ENCODE results near the gene RFT1.
"Not testable (repeated sequence)": the region's sequence is repeated elsewhere in the genome, so short reads cannot be mapped to it uniquely, and the experiment has no call there.

Gene RFT1

DNA sequence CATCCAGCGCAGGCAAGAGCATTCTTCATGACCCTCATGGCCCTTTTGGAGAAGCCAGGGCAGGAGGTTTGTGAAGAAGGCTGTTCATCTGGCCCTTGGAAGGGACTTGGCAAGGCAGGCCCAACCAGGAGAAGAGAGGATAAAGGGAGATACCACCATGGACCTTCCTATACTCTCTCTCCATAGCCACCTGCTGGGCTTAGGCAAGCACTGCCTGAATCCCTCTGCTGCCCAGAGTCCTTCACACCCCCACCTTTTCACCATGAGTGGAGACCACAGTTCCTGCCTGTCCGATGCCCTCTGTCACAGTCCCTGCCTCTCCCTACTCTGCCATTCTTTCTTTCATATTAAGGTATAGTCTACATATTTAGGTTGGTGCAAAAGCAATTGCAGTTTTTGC lies 73.8 kb downstream of the RFT1 start:
- DNase-seq = no peak

DNA sequence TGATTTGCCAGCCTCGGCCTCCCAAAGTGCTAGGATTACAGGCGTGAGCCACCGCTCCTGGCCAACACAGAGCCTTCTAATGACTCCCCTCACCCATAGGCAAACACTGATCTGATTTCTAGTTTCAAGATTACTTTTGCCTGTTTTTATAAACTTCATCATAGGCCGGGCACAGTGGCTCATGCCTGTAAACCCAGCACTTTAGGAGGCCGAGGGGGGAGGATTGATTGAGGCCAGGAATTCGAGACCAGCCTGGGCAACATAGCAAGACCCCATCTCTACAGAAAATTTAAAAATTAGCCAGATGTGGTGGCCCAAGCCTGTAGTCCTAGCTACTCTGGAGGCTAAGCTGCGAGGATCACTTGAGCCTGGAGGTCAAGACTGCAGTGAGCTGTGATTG lies 76.0 kb downstream of the RFT1 start:
- DNase-seq = not testable (repeated sequence)

DNA sequence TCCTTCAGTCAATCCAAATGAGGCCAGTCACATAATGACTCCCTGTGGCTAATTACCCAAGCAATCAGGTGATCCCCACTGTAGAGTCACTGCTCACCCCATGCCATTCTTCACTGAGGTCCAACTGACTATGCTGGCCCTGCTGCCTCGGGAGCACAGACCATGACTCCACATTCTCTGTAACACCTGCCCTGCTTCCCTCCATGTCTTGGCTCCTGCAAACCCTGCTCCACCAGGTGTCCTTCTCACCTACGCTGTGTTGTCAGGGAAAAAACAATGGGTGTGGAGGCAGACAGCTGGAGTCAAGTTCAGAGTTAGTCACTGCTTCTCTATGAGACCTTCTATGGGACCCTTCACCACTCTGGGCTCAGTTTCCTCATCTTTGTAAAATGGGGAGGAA lies 78.3 kb downstream of the RFT1 start:
- DNase-seq = no peak

DNA sequence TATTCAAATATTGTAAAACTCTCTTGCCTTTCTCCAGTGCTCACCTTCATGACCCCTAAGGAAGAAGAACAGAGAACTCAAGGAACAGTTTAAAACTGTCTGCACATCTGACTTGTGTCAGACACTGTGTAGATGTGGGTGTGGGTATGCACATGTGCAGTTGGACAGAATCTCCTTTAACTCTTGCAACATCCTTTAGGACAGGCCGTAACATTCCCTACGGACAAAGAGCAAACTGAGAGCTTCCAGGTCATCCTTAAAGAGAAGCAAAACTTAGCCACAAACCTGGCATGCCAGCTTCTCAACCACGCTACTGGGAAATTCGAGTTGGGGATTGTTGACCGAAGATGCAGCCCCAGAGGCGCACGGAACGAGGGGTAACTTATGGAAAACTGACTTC lies 80.2 kb downstream of the RFT1 start:
- DNase-seq = no peak

DNA sequence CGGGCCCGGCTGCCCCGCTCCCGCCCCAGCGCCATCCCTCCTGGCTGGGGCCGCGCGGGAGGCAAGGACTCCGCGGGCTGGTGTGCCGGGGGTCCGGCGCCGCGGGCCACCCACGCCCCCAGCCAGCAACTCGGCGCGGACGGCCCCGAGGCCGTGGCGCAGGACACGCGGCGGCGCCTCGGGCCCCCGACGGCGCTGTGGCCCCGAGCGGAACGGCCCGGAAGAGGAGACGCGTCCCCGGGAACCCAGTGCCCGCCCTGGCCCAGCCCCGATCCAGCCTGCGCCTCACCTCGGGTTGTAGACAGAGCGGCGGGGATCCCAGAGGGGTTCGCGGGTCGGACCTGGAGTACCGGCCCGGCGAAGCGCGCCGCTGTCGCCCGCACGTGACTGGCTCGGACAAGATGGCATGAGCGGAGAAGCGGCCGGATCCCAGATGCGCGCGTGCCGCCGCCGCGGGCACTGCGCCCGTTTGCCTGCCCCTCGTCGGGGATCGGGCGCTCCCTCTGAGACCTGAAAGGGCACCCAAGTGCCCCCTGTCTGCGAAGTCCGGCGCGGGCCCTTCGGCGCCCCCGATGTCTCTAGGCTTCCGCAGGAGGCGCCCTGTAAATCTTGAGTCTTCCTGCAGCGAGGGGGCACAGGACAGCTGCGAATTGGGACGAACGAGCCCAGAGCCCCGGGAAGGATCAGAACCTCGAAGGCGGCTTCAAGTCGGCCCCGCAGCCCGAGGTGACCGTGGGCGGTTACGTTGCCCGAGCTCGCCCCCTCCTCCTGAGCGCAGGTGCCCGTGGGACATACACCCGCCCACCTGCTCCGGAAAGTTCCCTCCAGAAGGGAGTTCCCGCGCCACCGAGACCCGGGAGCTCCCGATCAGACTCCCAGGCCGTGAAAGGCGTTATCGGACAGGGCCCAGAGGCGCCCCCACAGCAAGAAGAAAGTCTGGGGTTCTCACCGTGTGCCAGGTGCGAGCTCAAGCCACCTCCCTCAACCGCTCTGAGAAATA lies 83.8 kb downstream of the RFT1 start:
- DNase-seq = peak in 3 of 4 experiments; percentile 23 to 43 (median 29)

DNA sequence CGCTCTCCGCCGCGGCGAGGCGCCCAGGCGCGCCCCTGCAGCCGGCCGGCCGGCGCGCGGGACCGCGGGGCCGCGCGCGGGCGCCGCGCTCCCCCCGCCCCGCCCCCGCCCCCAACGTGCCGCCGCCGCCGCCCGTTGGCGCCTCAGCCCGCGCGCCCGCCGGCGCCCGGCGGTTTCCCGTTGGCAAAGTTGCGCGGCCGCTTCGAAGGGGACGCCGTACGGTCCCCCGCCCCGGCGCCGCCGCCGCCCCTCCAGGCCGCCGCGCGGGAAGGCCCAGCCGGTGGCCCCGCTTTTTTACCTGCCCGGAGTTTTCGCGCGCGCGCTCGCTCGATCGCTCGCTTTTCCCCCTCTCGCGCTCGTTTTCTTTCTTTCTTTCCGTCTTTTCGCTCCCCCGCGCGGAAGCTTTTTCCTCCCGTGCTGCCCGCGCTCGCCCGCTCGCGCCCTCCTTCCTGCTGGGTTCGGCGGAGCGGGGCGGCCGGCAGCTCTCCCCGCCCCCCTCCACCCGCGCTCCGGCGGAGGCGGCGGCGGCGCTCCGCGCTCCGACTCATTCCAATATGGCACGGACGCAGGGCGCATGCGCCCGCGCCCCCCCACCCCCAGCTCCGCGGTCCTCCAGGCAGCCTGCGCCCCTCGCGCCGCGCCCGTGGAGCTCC lies 84.6 kb downstream of the RFT1 start, which contains the start of gene SFMBT1:
Gene SFMBT1, minus strand, starts transcription at position 556 of the 653 bp plus-strand sequence. CDS start 76,945 bp downstream, outside the sequence.
- DNase-seq = peak; percentile 40 to 67 (median 52)

DNA sequence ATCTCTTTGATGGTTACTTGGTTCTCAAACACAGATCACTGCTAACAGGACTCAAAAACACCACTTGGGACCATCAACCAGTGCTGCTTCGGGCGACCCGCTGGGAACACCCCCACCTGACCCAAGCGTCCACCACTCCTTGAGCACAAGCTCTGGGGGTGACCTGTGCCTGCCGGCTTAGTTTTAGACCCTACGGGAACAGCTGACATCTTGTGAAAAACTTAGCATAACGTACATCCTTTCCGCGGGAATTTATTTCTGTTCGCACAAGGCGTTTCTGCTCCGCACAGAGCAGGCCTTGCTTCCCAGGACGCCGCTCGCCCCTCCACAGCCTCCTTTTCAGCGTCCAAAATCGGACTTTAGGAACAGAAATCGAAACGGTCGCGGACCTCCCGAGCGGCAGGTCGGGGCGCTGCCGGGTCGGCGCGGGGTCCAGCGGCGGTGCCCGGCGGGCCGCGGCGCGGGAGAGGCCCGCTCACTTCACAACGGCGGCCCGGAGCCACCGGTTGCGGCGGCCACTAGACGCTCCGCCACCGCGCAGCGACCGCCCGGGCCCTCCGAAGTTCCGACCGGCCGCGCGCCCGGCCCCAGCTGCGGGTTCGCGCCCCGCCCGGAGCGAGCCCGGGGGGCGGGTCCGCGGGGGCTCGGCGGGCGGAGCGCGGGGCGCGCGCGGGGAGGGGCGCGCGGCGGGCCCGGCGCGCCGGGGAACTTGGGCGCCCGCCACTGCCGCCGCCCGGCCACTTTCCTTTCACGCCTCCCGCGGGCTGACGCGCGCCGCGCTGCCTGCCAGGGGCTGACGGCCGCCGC lies 85.3 kb downstream of the RFT1 start:
- DNase-seq = peak in 3 of 4 experiments; percentile 19 to 57 (median 52)

DNA sequence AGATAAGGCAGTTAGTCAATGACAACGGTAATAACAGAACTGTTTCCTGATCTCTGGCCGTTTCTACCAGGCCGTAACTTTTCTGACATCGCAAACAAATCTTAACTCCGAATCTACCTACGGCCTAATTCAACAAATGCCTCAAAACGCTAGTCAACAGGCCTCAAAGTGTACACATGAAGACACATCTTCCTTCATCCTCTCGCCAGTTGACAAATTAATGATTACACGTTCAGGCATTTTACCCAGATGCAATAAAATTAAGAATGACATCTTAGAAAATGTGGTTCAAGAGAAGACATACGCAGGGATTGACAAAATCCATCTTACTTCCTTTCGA lies 85.9 kb downstream of the RFT1 start:
- DNase-seq = no peak

DNA sequence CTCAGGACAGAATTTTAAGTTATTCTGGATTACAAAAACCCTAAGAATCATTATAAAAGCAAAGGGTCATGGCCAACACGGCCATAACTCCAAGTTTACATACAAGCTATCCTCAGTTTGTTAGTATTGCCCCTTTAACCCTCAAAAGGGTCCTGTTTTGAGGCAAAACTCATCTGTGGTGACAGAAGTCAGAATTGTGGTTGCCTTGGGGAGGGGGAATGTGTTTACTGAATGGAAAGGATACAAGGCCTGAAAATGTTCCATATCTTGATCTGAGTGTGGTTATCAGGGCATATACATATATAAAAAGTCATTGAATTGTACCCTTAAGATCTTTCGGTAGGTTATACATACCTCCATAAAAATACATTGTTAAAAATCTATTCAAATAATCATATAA lies 86.5 kb downstream of the RFT1 start:
- DNase-seq = no peak

DNA sequence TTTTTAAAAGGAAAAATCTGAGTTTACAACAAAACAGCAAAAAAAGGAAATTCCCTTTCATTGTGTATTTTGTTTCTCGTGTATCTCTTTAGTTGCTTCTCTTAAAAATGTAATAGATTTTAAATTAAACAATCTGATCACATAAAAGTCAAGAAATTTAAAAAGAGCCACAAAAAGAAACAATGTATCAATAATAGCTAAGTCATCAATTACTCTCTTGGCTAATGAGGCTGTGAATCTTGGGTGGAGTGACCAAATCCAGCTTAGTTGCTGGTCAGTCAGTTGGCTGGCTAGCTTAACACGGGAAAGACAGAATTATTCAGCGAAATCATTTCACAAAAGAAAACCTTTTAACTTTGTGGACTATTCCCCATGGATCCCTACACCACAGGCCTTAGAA lies 87.6 kb downstream of the RFT1 start:
- DNase-seq = no peak

DNA sequence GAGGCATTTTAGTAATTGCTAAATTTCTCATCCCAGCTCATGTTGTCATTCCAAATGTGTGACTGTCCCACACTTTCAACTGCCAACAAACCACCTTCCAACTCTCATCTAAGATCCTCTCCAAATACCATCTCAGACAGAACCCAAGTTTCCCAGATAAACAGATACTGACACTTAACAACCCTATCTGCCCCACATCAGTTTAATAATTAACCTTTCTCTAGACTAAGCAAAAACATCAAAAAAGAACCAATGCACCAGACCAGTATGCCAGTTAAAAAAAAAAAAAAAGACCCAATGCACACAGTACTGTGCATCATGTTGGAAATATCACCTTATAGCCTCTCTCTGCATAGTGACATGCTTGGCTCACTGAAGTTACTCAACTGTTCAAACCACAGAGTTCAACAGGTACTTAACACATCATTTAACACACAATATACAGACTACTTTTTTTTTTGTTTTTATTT lies 89.8 kb downstream of the RFT1 start:
- DNase-seq = no peak

DNA sequence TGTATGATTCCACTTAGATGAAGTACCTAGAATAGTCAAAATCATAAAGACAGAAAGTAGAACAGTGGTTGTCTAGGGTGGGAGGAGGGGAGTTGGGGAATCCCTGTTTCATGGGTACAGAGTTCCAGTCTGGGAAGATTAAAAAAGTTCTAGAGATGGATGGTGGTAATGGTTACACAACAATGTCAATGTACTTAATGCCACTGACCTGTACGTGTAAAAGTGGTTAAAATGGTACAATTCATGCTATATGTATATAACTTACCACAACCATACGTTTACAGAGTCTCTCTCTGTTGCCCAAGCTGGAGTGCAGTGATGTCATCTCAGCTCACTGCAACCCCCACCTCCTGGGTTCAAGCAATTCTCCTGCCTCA lies 90.9 kb downstream of the RFT1 start:
- no peak for DNase-seq

DNA sequence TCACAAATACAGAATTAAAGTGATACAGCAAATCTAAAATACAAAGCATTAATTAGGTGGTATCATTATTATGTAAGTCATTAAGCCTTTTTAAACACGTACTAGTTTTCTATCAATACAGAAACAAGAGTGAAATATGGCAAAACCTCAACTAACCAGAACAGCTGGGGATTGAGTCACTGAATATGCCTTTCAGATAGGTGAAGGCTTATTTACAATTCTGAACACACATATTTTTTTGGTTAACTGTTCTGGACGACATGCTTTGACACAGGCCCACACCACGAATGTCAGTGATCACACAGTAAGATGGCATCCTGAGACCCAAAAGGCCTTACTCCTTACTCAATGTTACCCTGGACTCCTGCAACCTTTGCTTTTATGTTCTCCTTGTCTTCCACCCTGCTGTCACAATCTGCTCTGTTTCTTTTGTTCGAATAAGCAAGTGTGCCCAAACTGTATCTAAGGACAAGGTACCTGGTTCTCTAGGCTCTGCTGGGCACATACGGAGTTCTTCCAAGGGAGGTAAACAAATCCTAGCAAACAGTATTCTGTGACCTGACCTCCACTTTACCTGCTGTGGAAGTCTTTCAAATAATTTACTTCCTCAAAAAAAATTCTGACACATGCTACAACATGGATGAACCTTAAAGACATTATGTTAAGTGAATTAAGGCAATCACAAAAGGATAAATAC lies 91.4 kb downstream of the RFT1 start:
- no peak for DNase-seq

All from activated CD4-positive, CD25-positive, alpha-beta regulatory T cell (primary cell).